Karpas-422 (cell line): ENCODE data around the gene PLCH2. TPM values are rescaled to one million over a fixed set of nuclear protein-coding genes. Genes with fewer than 3 reads are reported as not detected.

ENCODE experiments used
- DNase-seq: peaks from one replicate; pipeline ENCODE4 v3.0.0-alpha.2; 2015
- H2AFZ ChIP-seq: fragments of 200-600 bp; sonication (generic); 2 replicates; pipeline ENCODE4 v1.6.1; 2014; ENCODE audit warnings: antibody characterized with exemption, low read length, mixed read lengths
- H3K27ac ChIP-seq: fragments of 200-600 bp; sonication (generic); 2 replicates; pipeline ENCODE4 v1.5.1; 2014; ENCODE audit warnings: mild to moderate bottlenecking, low read length, moderate library complexity
- H3K27me3 ChIP-seq: fragments of 200-600 bp; sonication (generic); 2 replicates; pipeline ENCODE4 v1.6.1; 2014; ENCODE audit warnings: low read length, mixed read lengths
- H3K36me3 ChIP-seq: fragments of 200-600 bp; sonication (generic); 2 replicates; pipeline ENCODE4 v1.6.1; 2014; ENCODE audit warnings: low read length, mixed read lengths; ENCODE audit not compliant: insufficient read depth
- H3K4me1 ChIP-seq: fragments of 200-600 bp; sonication (generic); 2 replicates; pipeline ENCODE4 v1.6.1; 2014; ENCODE audit warnings: mild to moderate bottlenecking, low read length, mixed read lengths
- H3K4me2 ChIP-seq: fragments of 200-600 bp; sonication (generic); 2 replicates; pipeline ENCODE4 v1.6.1; 2014; ENCODE audit warnings: low read length, low read depth, mild to moderate bottlenecking; ENCODE audit not compliant: poor library complexity, severe bottlenecking
- H3K4me3 ChIP-seq: fragments of 200-600 bp; sonication (generic); 2 replicates; pipeline ENCODE4 v1.5.1; 2014; ENCODE audit warnings: mild to moderate bottlenecking, antibody characterized with exemption, low read length, mixed read lengths
- H3K79me2 ChIP-seq: fragments of 200-600 bp; sonication (generic); 2 replicates; pipeline ENCODE4 v1.6.1; 2014; ENCODE audit warnings: mild to moderate bottlenecking, low read length, mixed read lengths
- H3K9ac ChIP-seq: fragments of 200-600 bp; sonication (generic); 2 replicates; pipeline ENCODE4 v1.6.0; 2014; ENCODE audit warnings: low read length
- H3K9me2 ChIP-seq: fragments of 200-600 bp; sonication (generic), shearing (Covaris generic); replicated peaks from 2 replicates; pipeline ENCODE4 v1.6.0; 2014; ENCODE audit warnings: mild to moderate bottlenecking, low read length, moderate library complexity; ENCODE audit not compliant: insufficient read depth
- H3K9me3 ChIP-seq: fragments of 300-700, 200-600 bp; sonication (generic); 2 replicates; pipeline ENCODE4 v1.6.1; 2014; ENCODE audit warnings: low read length, mixed read lengths
- H4K20me1 ChIP-seq: fragments of 200-600 bp; sonication (generic); 2 replicates; pipeline ENCODE4 v1.6.1; 2014; ENCODE audit warnings: mild to moderate bottlenecking, antibody characterized with exemption, low read length, low read depth; ENCODE audit not compliant: insufficient read depth
- total RNA-seq: library from RNA; depleted of rRNA; stranded (reverse); fragments of >200 nt; shearing (Covaris generic); gene quantifications from 2 replicates; pipeline ENCODE4 v1.2.3, GENCODE V29; 2014; ENCODE audit warnings: low replicate concordance; rRNA removed

The PLCH2 gene, protein sequence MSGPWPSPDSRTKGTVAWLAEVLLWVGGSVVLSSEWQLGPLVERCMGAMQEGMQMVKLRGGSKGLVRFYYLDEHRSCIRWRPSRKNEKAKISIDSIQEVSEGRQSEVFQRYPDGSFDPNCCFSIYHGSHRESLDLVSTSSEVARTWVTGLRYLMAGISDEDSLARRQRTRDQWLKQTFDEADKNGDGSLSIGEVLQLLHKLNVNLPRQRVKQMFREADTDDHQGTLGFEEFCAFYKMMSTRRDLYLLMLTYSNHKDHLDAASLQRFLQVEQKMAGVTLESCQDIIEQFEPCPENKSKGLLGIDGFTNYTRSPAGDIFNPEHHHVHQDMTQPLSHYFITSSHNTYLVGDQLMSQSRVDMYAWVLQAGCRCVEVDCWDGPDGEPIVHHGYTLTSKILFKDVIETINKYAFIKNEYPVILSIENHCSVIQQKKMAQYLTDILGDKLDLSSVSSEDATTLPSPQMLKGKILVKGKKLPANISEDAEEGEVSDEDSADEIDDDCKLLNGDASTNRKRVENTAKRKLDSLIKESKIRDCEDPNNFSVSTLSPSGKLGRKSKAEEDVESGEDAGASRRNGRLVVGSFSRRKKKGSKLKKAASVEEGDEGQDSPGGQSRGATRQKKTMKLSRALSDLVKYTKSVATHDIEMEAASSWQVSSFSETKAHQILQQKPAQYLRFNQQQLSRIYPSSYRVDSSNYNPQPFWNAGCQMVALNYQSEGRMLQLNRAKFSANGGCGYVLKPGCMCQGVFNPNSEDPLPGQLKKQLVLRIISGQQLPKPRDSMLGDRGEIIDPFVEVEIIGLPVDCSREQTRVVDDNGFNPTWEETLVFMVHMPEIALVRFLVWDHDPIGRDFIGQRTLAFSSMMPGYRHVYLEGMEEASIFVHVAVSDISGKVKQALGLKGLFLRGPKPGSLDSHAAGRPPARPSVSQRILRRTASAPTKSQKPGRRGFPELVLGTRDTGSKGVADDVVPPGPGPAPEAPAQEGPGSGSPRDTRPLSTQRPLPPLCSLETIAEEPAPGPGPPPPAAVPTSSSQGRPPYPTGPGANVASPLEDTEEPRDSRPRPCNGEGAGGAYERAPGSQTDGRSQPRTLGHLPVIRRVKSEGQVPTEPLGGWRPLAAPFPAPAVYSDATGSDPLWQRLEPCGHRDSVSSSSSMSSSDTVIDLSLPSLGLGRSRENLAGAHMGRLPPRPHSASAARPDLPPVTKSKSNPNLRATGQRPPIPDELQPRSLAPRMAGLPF (N-terminal part only)
- total RNA-seq = 0.11 and 0.19 TPM in 2 replicates

DNA sequence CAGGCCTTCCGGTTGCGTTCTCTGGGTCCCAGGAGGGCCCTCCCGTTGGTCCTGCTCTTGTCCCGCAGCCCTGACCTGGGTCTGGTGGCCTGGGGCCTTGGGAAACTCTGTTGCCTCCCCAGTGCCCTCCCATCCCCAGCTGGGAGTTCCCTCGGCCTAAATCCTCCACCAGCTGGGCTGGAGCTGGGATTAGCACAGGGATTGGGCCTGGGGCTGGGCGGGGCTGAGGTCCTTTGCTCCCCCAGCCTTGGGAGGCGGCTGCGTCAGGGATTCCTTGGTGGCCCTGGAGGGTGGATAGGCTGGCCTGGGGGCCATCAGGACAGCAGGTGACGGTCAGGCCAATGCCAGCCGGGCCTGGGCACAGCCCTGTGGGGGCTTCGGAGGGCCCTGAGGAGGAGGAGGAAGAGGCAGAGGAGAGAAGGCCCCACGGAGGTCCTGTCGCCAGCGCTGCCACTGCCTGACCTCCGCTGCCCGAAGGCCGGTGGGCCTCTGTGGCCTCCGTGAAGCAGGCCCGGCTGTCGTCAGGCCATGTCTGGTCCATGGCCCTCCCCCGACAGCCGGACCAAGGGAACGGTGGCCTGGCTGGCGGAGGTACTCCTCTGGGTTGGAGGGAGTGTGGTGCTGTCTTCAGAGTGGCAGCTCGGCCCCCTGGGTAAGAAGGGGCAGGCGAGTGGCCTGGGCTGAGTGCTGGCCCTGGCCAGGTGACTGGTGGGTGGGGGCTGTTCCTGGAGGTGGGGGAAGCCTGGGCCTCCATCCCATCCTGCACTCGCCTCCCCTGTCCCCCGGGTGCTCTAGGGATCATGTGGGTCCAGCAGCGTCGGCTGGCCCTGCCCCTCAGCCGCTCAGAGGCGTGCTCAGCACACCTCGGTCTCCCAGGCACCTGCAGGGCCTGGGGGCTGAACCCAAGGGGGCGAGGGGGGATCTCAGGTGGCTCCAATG, at the start of gene PLCH2:
Gene PLCH2, plus strand, starts transcription at position 229 of the 939 bp plus-strand sequence. Its CDS starts 300 bp downstream, at position 529.
- Histone ChIP-seq H4K20me1 (peaks cover 17% of the 10 kb centered on the region; the same call in 1 of the 2 replicates), H3K36me3 (no peaks in the 10 kb centered on the region), H3K9me3 (no peaks in the 10 kb centered on the region), H3K9ac (no peak within 1 kb of the TSS), H3K27me3 (no peaks in the 10 kb centered on the region), H3K27ac (no peak within 1 kb of the TSS), H3K9me2 (no peaks in the 10 kb centered on the region), H3K4me2 (no peak within 1 kb of the TSS), H3K79me2 (no peaks in the 10 kb centered on the region), H2AFZ (no peak within 1 kb of the TSS), H3K4me1 (peaks cover under 1% of the 10 kb centered on the region), H3K4me3 (no peak within 1 kb of the TSS)
- DNase-seq = no peak

DNA sequence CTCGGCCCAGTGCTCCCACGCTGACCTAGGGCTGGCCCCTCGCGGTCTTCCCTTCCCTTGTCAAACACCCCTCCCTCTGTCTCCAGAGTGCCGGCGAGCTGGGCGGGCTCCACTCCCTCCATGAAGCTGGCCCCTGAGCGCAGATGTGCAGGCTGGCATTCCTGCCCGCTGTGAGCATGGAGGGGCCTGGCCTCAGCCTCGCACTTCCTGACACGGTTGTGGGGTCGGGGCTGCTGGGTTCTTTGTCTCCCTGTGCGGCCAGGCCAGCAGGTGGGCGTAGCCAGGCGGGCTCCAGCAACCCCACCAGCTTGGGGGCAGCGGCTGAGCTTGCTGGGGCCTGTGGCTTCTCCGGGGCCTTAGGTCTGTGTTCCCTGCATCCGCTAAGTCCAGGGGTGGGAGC, 49.5 kb upstream of the PLCH2 start:
- Histone ChIP-seq H2AFZ (no peak overlapping the region), H3K9ac (no peak overlapping the region), H3K9me2 (no peaks in the 10 kb centered on the region), H3K79me2 (no peaks in the 10 kb centered on the region), H3K27me3 (no peaks in the 10 kb centered on the region), H3K36me3 (no peaks in the 10 kb centered on the region), H3K4me2 (no peak overlapping the region), H3K4me1 (no peaks in the 10 kb centered on the region), H3K4me3 (no peak overlapping the region), H3K27ac (no peak overlapping the region), H4K20me1 (no peaks in the 10 kb centered on the region), H3K9me3 (peaks cover 2% of the 10 kb centered on the region; the same call in 1 of the 2 replicates)
- no peak for DNase-seq

DNA sequence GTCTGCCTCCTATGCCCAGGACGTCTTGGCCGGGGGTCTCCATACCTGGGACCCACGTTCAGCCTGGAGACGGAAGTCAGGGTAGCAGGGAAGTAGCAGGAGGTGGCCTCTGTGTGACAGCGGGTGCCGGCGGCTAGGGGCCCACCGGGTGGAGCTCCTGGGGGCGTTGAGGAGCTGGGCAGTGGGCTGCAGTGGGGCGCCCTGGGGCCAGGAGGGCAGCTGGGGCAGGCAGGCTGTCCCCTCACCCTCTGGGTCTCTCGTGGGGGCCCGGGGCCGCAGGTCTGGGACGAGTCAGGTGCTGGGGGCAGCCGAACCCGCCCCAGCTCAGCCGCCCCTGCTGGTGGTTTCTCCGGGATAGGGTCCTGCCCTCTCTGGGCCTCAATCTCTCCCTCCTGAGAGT, 49.0 kb upstream of the PLCH2 start:
- no peaks in the 10 kb centered on the region for H3K27me3 ChIP-seq
- H3K4me3 ChIP-seq = no peak overlapping the region
- H3K27ac ChIP-seq = no peak overlapping the region
- DNase-seq = no peak
- H3K9me2 ChIP-seq = no peaks in the 10 kb centered on the region
- H3K79me2 ChIP-seq = no peaks in the 10 kb centered on the region
- peaks cover 2% of the 10 kb centered on the region; the same call in 1 of the 2 replicates for H3K9me3 ChIP-seq
- H2AFZ ChIP-seq = no peak overlapping the region
- H3K4me2 ChIP-seq = no peak overlapping the region
- H4K20me1 ChIP-seq = no peaks in the 10 kb centered on the region
- no peak overlapping the region for H3K9ac ChIP-seq
- H3K36me3 ChIP-seq = no peaks in the 10 kb centered on the region
- H3K4me1 ChIP-seq = no peaks in the 10 kb centered on the region; the same call in 1 of the 2 replicates

DNA sequence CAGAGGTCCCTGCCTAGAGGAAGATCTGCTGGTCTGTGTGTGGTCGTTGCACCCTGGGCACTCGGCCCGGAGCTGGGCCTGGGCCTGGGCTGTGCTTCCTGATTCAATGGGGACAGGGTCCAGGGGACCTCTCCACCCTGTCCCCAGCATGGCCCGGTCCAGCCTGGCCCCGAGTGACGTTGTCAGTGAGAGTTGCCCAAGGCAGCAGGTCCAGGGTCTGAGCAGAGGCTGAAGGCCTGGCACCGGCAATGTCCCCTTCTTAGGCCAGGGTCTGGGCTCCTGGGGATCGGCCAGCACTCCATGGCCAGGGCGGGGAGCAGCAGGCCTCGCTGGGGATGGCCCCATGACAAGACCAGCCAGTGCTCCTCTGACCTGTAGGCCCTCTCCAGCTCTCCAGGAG, 48.1 kb upstream of the PLCH2 start:
- no peak overlapping the region for H2AFZ ChIP-seq
- no peak overlapping the region for H3K4me3 ChIP-seq
- H3K27me3 ChIP-seq = no peaks in the 10 kb centered on the region
- no peak overlapping the region for H3K9ac ChIP-seq
- H3K79me2 ChIP-seq = no peaks in the 10 kb centered on the region
- H3K9me2 ChIP-seq = no peaks in the 10 kb centered on the region
- no peak for DNase-seq
- H3K4me1 ChIP-seq = peaks cover 7% of the 10 kb centered on the region
- no peak overlapping the region for H3K4me2 ChIP-seq
- no peak overlapping the region for H3K27ac ChIP-seq
- H3K9me3 ChIP-seq = peaks cover 2% of the 10 kb centered on the region; the same call in 1 of the 2 replicates
- H4K20me1 ChIP-seq = no peaks in the 10 kb centered on the region
- H3K36me3 ChIP-seq = no peaks in the 10 kb centered on the region

DNA sequence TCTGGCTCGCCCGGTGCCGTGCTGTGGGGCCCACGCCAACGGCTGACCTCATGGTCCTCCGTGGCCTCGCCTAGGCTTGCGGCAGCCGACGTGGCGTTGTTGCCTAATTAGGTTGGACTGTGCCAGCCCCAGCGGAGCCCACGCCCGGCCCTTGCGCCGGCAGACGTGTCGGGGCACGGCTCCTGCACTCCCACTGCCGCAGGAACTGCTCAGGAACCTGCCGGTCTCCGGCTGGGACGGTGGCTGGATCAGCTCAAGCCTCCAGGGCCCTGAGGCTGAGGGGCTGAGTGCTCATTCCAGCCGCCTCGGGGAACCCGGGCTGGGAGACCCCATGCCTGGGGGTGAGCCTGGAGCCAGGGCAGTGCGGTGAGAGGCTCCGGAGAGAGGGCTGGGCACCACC, 47.6 kb upstream of the PLCH2 start:
- Histone ChIP-seq H3K9ac (no peak overlapping the region), H3K27me3 (no peaks in the 10 kb centered on the region), H3K36me3 (no peaks in the 10 kb centered on the region), H3K4me1 (peaks cover 7% of the 10 kb centered on the region), H2AFZ (no peak overlapping the region), H3K79me2 (no peaks in the 10 kb centered on the region), H3K4me3 (no peak overlapping the region), H3K9me2 (no peaks in the 10 kb centered on the region), H3K4me2 (no peak overlapping the region), H3K27ac (no peak overlapping the region), H4K20me1 (no peaks in the 10 kb centered on the region), H3K9me3 (peaks cover 2% of the 10 kb centered on the region; the same call in 1 of the 2 replicates)
- DNase-seq = no peak

DNA sequence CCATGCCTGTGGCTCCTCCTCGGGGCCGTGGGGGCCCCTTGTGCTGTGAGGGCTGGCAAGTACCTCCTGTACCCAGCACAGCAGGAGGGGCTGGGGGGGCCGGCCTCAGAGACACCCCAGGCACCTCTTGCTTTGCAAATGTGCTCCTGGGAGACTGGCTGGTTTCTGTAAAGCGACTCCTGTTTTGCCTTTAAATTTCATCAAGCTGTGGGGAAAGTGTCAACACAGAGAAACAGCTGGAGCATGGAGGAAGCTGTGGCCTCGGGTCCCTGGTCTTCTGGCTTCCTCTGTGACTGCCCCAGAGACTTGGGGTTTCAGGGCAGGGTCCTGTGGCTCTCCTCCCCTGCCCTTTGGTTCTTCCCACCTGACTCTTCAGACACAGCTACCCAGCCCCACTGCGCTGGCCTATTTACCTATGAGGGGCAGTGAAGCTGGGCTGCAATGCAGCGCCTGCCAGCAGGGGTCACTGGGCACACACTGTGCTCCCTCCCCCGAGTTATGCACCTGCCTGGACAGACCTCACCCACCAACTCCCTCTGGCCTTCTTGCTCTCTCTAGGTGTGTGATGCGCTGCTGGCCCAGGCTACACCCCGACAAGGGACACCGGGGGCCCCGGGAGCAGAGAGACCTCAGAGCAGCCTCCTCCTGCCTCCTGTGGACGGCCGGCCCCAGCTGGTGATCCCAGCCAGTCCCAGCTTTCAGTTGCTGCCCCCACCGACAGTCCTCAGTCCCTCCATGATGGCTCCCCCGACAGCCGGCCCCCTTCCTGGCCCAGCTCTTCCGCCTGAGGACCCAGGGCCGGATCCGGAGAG, 46.1 kb upstream of the PLCH2 start:
- H3K9me2 ChIP-seq = no peaks in the 10 kb centered on the region
- DNase-seq = peak; percentile 74

DNA sequence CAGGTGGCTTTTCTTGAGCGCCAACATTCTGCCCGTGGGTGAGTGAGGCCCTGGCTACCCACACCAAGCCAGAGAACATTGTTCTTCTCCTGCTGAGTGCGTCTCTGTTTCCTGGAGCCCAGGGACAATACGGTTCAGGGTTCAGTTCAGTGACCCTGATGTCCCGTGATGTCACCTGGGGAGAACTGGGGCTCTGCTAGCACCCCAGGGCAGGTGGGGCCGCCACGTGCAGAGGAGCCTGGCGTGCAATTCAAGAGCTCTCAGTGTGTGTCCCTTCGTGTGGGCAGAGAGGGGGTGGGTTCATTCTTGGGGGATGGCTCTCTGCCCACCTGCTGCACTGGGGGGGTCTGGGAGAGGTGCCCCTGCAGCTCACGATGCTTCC, 45.5 kb upstream of the PLCH2 start:
- Histone ChIP-seq H3K4me2 (no peak overlapping the region), H3K9me2 (no peaks in the 10 kb centered on the region), H3K9ac (no peak overlapping the region), H3K9me3 (peaks cover 2% of the 10 kb centered on the region; the same call in 1 of the 2 replicates), H3K79me2 (no peaks in the 10 kb centered on the region), H3K4me3 (no peak overlapping the region), H3K4me1 (peaks cover 7% of the 10 kb centered on the region), H4K20me1 (no peaks in the 10 kb centered on the region), H2AFZ (no peak overlapping the region), H3K36me3 (no peaks in the 10 kb centered on the region), H3K27ac (no peak overlapping the region), H3K27me3 (no peaks in the 10 kb centered on the region)
- DNase-seq = no peak

More for the DNA sequence above, 46.1 kb upstream of the PLCH2 start:
- H3K4me3 ChIP-seq = no peak overlapping the region
- no peak overlapping the region for H3K27ac ChIP-seq
- no peak overlapping the region for H3K9ac ChIP-seq
- peaks cover 2% of the 10 kb centered on the region; the same call in 1 of the 2 replicates for H3K9me3 ChIP-seq
- H3K79me2 ChIP-seq = no peaks in the 10 kb centered on the region
- H3K4me2 ChIP-seq = no peak overlapping the region
- no peak overlapping the region for H2AFZ ChIP-seq
- H4K20me1 ChIP-seq = no peaks in the 10 kb centered on the region
- no peaks in the 10 kb centered on the region for H3K36me3 ChIP-seq
- H3K27me3 ChIP-seq = no peaks in the 10 kb centered on the region
- peaks cover 7% of the 10 kb centered on the region for H3K4me1 ChIP-seq
